Measurements from ENCODE around the gene GPATCH1.

GPATCH1 gene

DNA sequence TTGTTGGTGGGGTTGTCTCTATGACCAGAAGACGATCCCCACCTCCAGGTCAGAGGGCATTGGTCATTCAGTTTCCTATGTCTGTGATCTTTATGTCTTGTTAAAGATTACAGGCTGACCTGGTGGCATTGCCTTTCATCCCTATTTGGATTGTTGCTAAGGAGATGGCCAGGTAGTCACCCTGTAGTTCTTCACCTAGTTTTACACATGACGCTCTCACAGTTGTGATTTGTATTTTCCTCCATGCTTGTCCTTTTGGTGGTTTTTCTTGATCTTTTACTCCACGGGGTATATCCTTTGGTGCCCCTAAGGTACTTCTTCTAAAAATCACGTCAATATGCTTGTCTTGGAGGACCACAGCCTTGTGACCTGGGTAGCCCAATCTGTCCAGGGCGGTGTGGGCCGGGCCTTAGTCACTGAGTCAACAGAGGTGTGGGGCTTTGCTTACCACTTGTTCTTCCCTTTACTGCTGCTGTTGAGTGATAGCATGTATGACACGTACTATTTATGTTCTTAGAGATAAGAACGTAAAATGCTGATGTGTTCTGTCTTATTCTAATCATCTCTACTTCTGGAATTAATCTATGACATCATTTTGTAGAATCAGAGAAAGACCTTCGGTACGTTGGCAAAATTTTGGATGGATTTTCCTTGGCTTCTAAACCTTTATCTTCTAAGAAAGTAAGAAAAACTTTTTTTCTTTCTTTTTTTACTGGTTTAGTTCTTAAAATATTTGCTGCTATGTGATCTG is 20.1 kb downstream of the GPATCH1 start:
- TF ChIP-seq, protein P1, sequence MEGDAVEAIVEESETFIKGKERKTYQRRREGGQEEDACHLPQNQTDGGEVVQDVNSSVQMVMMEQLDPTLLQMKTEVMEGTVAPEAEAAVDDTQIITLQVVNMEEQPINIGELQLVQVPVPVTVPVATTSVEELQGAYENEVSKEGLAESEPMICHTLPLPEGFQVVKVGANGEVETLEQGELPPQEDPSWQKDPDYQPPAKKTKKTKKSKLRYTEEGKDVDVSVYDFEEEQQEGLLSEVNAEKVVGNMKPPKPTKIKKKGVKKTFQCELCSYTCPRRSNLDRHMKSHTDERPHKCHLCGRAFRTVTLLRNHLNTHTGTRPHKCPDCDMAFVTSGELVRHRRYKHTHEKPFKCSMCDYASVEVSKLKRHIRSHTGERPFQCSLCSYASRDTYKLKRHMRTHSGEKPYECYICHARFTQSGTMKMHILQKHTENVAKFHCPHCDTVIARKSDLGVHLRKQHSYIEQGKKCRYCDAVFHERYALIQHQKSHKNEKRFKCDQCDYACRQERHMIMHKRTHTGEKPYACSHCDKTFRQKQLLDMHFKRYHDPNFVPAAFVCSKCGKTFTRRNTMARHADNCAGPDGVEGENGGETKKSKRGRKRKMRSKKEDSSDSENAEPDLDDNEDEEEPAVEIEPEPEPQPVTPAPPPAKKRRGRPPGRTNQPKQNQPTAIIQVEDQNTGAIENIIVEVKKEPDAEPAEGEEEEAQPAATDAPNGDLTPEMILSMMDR (IDR thresholded peaks at IDR 0.05) = no peak
- DNase-seq (ENCODE audit: low spot score) = no peak
- Histone ChIP-seq H3K27ac (no peak overlapping the region), H3K4me3 (no peak overlapping the region)

DNA sequence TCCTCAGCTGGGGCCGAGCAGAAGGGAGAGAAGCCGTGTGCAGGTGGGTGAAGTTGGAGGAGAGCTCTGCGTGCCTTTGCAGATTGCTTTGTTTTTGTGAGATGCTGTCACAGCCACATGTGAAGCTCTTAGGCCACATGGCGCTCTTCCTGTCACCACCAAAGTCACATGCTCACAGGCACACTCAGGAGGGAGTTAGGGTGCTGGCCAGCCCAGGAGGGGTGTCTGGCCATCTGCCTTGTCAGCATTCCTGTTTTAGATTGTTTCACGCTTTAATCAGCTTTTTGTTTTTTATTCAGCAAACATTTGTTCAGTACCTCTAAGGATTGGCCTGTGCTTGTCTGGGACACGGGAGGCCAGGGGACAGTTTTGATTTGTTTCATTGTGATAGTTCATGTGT is 21.9 kb downstream of the GPATCH1 start:
- no peak overlapping the region for H3K4me3 ChIP-seq
- TF ChIP-seq, protein P1 (IDR thresholded peaks at IDR 0.05) = no peak
- no peak for DNase-seq (ENCODE audit: low spot score)
- no peak overlapping the region for H3K27ac ChIP-seq

DNA sequence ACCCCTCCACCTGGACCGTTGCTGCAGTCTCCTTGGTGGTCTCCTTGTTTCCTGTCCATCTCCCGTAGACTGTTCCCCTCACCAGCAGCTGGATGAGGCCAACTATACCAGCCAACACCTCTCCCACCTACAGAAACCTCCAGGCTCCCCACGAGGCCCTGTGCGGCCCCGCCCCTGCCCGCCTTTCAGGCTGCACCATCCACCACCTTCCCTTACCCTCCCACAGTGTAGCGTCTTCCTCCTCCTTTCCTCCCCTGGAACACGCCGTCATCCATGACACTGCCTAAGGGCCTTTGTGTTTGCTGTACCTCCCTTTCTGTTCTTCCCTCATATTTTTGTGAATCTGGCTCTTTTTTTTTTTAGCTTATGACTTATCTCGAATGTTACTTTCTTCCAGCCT is 27.2 kb downstream of the GPATCH1 start:
- H3K27ac ChIP-seq = no peak overlapping the region
- TF ChIP-seq, protein P1 (IDR thresholded peaks at IDR 0.05) = no peak

DNA sequence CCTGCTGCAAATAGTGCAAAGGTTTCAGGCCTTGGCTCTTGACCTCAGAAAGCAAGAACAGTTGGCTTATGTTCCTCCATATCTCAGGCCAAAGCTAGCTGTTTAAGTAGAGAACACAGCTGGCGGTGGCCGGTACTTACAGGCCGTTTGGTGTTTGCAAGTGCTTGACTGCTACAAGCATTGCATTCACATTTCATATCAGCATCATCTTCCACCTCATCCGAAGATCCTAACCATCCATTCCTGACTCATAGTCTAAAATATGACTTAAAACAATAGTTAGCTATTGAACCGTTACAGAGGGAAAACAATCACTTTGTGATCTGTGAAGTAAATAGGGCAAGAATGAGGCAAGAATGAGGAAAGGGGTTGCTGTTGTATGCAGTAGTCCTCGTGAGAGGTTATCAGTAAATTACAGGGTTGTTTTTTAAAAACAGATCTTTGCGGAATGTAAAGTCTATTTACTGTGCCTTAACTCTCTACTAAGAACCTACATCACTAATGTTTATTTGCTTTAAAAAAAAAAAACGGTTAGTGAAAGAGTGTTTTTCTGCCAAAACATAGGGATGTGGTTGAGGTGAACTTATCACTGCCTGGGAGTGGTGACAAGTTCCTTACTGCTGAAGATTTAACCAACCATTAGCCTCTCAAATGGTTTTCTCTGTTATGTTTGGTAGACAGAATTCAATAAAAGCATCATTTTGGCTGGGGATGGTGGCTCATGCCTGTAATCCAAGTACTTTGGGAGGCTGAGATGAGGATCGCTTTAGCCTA is 29.3 kb downstream of the GPATCH1 start:
- no peak overlapping the region for H3K27ac ChIP-seq
- TF ChIP-seq, protein P1 (IDR thresholded peaks at IDR 0.05) = no peak
- no peak overlapping the region for H3K4me3 ChIP-seq
- no peak for DNase-seq (ENCODE audit: low spot score)

More for the DNA sequence above, 27.2 kb downstream of the GPATCH1 start:
- no peak overlapping the region for H3K4me3 ChIP-seq
- DNase-seq (ENCODE audit: low spot score) = no peak

DNA sequence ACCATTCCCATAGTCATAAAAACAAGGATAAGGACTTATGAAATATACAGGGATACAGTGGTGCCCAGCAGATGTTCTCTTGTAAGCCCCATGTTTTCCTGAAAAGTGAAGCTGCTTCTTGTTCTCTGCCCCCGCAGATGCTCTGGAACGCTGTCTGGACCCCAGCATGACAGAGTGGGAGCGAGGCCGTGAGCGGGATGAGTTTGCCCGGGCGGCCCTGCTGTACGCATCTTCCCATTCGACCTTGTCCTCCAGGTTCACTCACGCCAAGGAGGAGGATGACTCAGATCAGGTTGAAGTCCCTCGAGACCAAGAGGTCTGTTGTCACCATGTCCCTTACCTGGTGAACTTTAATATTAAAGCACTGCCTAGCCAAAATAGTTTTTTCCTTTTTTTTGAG is 30.6 kb downstream of the GPATCH1 start:
- TF ChIP-seq, protein P1 (IDR thresholded peaks at IDR 0.05) = no peak
- Histone ChIP-seq H3K27ac (no peak overlapping the region), H3K4me3 (no peak overlapping the region)
- DNase-seq (ENCODE audit: low spot score) = no peak

DNA sequence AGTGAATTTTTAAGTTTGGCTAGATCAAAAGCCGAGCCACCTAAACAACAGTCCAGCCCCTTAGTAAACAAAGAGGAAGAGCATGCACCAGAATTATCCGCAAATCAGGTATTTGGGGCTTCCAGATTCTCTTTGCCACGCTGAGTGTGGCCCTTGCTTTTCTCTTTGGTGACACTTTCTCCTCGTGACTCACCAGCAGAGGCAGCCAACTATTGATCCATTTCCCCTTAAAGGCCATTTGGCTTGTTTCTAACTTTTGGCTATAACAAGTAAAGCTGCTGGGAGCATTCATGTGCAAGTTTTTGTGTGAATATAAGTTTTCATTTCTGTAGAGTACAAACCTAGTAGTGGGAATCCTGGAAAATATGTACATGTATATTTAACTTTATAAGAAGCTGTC is 33.3 kb downstream of the GPATCH1 start:
- TF ChIP-seq, protein P1 (IDR thresholded peaks at IDR 0.05) = no peak
- Histone ChIP-seq H3K4me3 (no peak overlapping the region), H3K27ac (no peak overlapping the region)
- DNase-seq (ENCODE audit: low spot score) = no peak

Measured in coronary artery (tissue), 2 donors.